IMR-90 (cell line): ENCODE data around the gene MRPL57. TPM values are rescaled to one million over a fixed set of nuclear protein-coding genes. Genes with fewer than 3 reads are reported as not detected.

Source experiments
- ATAC-seq: fragments of 200-7000 bp; cut with Tn5 transposase; 2 replicates; pipeline ENCODE4 v1.9.1; 2020; ENCODE audit warnings: low read depth, mild to moderate bottlenecking, moderate library complexity
- BruUV-seq: library from RNA; stranded (reverse); fragments of 400-500 nt; replicated peaks from 2 replicates; lab custom pipeline; 2021; lab: Mats Ljungman, UMichigan
- CTCF ChIA-PET: fragments of 300-600 bp; formaldehyde crosslinking; extraction: SDS; loops from one replicate; lab custom pipeline; 2021; ENCODE audit warnings: antibody characterized with exemption; lab: Yijun Ruan, JAX
- POLR2A ChIA-PET: fragments of 300-600 bp; sonication (Branson Sonifier 250); formaldehyde crosslinking; loops from one replicate; lab custom pipeline; 2022; ENCODE audit warnings: antibody characterized with exemption; ENCODE audit not compliant: unreplicated experiment; lab: Charles Lee
- DNase-seq: peaks from one replicate; pipeline ENCODE4 v3.0.0; 2013
- H2AFZ ChIP-seq: replicated peaks from 2 replicates; pipeline ENCODE3; 2013; ENCODE audit warnings: low read length, mild to moderate bottlenecking; ENCODE audit not compliant: poor library complexity
- H2AK5ac ChIP-seq: 2 replicates; pipeline ENCODE4 v1.6.1; 2013; ENCODE audit warnings: low read depth, low read length, inconsistent platforms
- H2AK9ac ChIP-seq: replicated peaks from 2 replicates; pipeline ENCODE3; 2013; ENCODE audit warnings: mild to moderate bottlenecking, low read depth, low read length, moderate library complexity; ENCODE audit not compliant: poor library complexity
- H2BK120ac ChIP-seq: 2 replicates; pipeline ENCODE4 v1.6.1; 2013; ENCODE audit warnings: low read depth, low read length, inconsistent platforms
- H2BK15ac ChIP-seq: 3 replicates; pipeline ENCODE4 v1.6.1; 2013; ENCODE audit warnings: low read depth, low read length, inconsistent platforms
- H2BK20ac ChIP-seq: 2 replicates; pipeline ENCODE4 v1.6.1; 2013; ENCODE audit warnings: low read depth, mild to moderate bottlenecking, inconsistent platforms, low read length, moderate library complexity
- H2BK5ac ChIP-seq: 2 replicates; pipeline ENCODE4 v1.6.1; 2013; ENCODE audit warnings: mild to moderate bottlenecking, low read depth, low read length, inconsistent platforms; ENCODE audit not compliant: poor library complexity, severe bottlenecking
- H3K14ac ChIP-seq: replicated peaks from 2 replicates; pipeline ENCODE4 v1.6.1; 2013; ENCODE audit warnings: low read depth, low read length, inconsistent platforms
- H3K18ac ChIP-seq: 2 replicates; pipeline ENCODE4 v1.6.1; 2013; ENCODE audit warnings: low read depth, low read length, control low read depth
- H3K23ac ChIP-seq: 2 replicates; pipeline ENCODE4 v1.6.1; 2013; ENCODE audit warnings: low read depth, low read length, inconsistent platforms
- H3K27ac ChIP-seq: 2 replicates; pipeline ENCODE4 v1.5.1; 2013; ENCODE audit warnings: mild to moderate bottlenecking, control low read depth, low read length; ENCODE audit not compliant: insufficient read depth
- H3K27me3 ChIP-seq: 2 replicates; pipeline ENCODE4 v1.6.1; 2013; ENCODE audit warnings: low read length; ENCODE audit not compliant: control insufficient read depth, insufficient read depth
- H3K36me3 ChIP-seq: 2 replicates; pipeline ENCODE4 v1.6.1; 2013; ENCODE audit warnings: low read length, mixed read lengths; ENCODE audit not compliant: control insufficient read depth, insufficient read depth
- H3K4ac ChIP-seq: 2 replicates; pipeline ENCODE4 v1.6.1; 2013; ENCODE audit warnings: low read depth, low read length, inconsistent platforms
- H3K4me1 ChIP-seq: 2 replicates; pipeline ENCODE4 v1.6.1; 2013; ENCODE audit warnings: low read length, mixed read lengths; ENCODE audit not compliant: control insufficient read depth, insufficient read depth
- H3K4me2 ChIP-seq: 2 replicates; pipeline ENCODE4 v1.6.1; 2013; ENCODE audit warnings: low read depth, mild to moderate bottlenecking, control low read depth, low read length, moderate library complexity
- H3K4me3 ChIP-seq: 2 replicates; pipeline ENCODE4 v1.5.1; 2013; ENCODE audit warnings: low read depth, mild to moderate bottlenecking, control low read depth, low read length, moderate library complexity; ENCODE audit not compliant: insufficient read depth
- H3K56ac ChIP-seq: 2 replicates; pipeline ENCODE4 v1.6.1; 2013; ENCODE audit warnings: low read length, inconsistent platforms; ENCODE audit not compliant: insufficient read depth; ENCODE audit errors: extremely low read depth
- H3K79me1 ChIP-seq, 2 experiments: 2 replicates each; pipeline ENCODE4 v1.6.1; 2013; ENCODE audit warnings: low read length in 2 of 2, inconsistent platforms in 1 of 2, low read depth in 1 of 2
- H3K9ac ChIP-seq: 2 replicates; pipeline ENCODE4 v1.6.1; 2013; ENCODE audit warnings: low read depth, low read length, control low read depth
- H3K9me1 ChIP-seq: 2 replicates; pipeline ENCODE4 v1.6.1; 2013; ENCODE audit warnings: low read length, inconsistent platforms; ENCODE audit not compliant: insufficient read depth
- H3K9me3 ChIP-seq: 2 replicates; pipeline ENCODE4 v1.6.1; 2013; ENCODE audit warnings: low read length; ENCODE audit not compliant: control insufficient read depth, insufficient read depth
- H4K20me1 ChIP-seq: 2 replicates; pipeline ENCODE4 v1.6.1; 2013; ENCODE audit warnings: low read length, inconsistent platforms; ENCODE audit not compliant: insufficient read depth
- H4K5ac ChIP-seq: 2 replicates; pipeline ENCODE4 v1.6.1; 2013; ENCODE audit warnings: mild to moderate bottlenecking, low read depth, low read length, control low read depth
- H4K8ac ChIP-seq, 2 experiments: 2 replicates each; pipeline ENCODE4 v1.6.1; 2013; ENCODE audit warnings: low read depth in 2 of 2, low read length in 2 of 2, control low read depth in 1 of 2, inconsistent platforms in 1 of 2
- H4K91ac ChIP-seq: 2 replicates; pipeline ENCODE4 v1.6.1; 2013; ENCODE audit warnings: low read depth, low read length, inconsistent platforms; ENCODE audit not compliant: insufficient read depth
- MAFK ChIP-seq: IDR thresholded peaks from 2 replicates; pipeline ENCODE4 v1.6.1; 2012; ENCODE audit warnings: low read depth, low read length, improper control_type of control experiment
- NFE2L2 ChIP-seq: fragments of 150-350 bp; IDR thresholded peaks from 2 replicates; pipeline ENCODE4 v1.6.1; 2016; ENCODE audit warnings: low read depth, mild to moderate bottlenecking, low read length
- RCOR1 ChIP-seq: IDR thresholded peaks from 2 replicates; pipeline ENCODE4 v1.6.1; 2012; ENCODE audit warnings: mild to moderate bottlenecking, low read length, improper control_type of control experiment; ENCODE audit not compliant: insufficient replicate concordance
- USF2 ChIP-seq: fragments of 150-350 bp; IDR thresholded peaks from 2 replicates; pipeline ENCODE4 v1.6.1; 2017; ENCODE audit warnings: mild to moderate bottlenecking, antibody characterized with exemption, low read length, low read depth
- WGBS, 2 experiments: methylation state at CpG; one replicate each; pipeline versions ENCODE4 v1.1.5 to v1.1.7; 2013; ENCODE audit warnings: missing lambda C conversion rate in 2 of 2; ENCODE audit not compliant: insufficient read length in 1 of 2; ENCODE audit errors: extremely low coverage in 2 of 2; 5-methylcytosine and 5-hydroxymethylcytosine counted together
- dilution Hi-C: fragments of 300-500 bp; cut with HindIII; formaldehyde crosslinking; loops from one replicate; pipeline ENCODE4 v1.14.3; 2018; ENCODE audit warnings: low sequenced_read_pairs; ENCODE audit not compliant: unreplicated experiment
- in situ Hi-C: fragments of 300-500 bp; cut with MboI; formaldehyde crosslinking; loops from 3 replicates; pipeline ENCODE4 v1.14.3; 2019; ENCODE audit warnings: low sequenced_read_pairs, inconsistent platforms, mixed read lengths
- intact Hi-C: fragments of 100-400 bp; cut with micrococcal nuclease; formaldehyde crosslinking; loops from 2 replicates; pipeline ENCODE4 v1.10.0; 2022
- polyA plus RNA-seq, 3 experiments: library from polyadenylated mRNA; depleted of rRNA; stranded (reverse); fragments of >200 nt; gene quantifications; 2 replicates each; pipeline ENCODE4 v1.2.3, GENCODE V29; 2012; ENCODE audit warnings: low replicate concordance in 1 of 3
- total RNA-seq: library from RNA; depleted of rRNA; stranded (reverse); fragments of >200 nt; gene quantifications from 2 replicates; pipeline ENCODE4 v1.2.3, GENCODE V29; 2012

MRPL57 gene
- total and polyA plus RNA-seq, 2 of the 4 experiments (the other 2 are of a cell fraction): 7.0 to 8.0 TPM

- Histone ChIP-seq H3K9me3 (no peaks in the 10 kb centered on the region), H3K36me3 (peaks cover 15% of the 10 kb centered on the region), H4K20me1 (0 out of 2 replicates have a peak, but pooled peaks cover 3% of the 10 kb centered on the region), H2BK5ac (no peak overlapping the region), H3K4me3 (no peak overlapping the region), H3K4ac (no peak overlapping the region), H3K14ac (no peak overlapping the region), H3K79me1 (peaks cover 9% of the 10 kb centered on the region in 2 experiments; a peak in 2 of 4 replicates), H2AK5ac (no peak overlapping the region), H4K8ac (no peak overlapping the region), H4K91ac (no peak overlapping the region), H2BK120ac (no peak overlapping the region), H2AK9ac (no peak overlapping the region), H3K9me1 (peaks cover 3% of the 10 kb centered on the region; the same call in 1 of the 2 replicates), H2BK15ac (no peak overlapping the region), H3K4me2 (no peak overlapping the region), H4K5ac (no peak overlapping the region), H2BK20ac (no peak overlapping the region), H3K27me3 (no peaks in the 10 kb centered on the region), H3K27ac (no peak overlapping the region), H3K9ac (no peak overlapping the region), H3K18ac (no peak overlapping the region), H3K23ac (no peak overlapping the region), H2AFZ (no peak overlapping the region), H3K4me1 (peaks cover 6% of the 10 kb centered on the region; the same call in 1 of the 2 replicates), H3K56ac (no peak overlapping the region)
- BruUV-seq: no TSS peak
- dilution Hi-C loops: no loop called here
- ChIA-PET POLR2A (interaction anchor here (0.5 kb wide), 1 partner anchor 230 kb away, joined by 6 read pairs; no protein-coding TSS in a partner anchor), CTCF (interaction anchor here (0.8 kb wide), 1 partner anchor 712 kb away, joined by 3 read pairs; no protein-coding TSS in a partner anchor)
- in situ Hi-C loops: no loop called here
- TF ChIP-seq RCOR1: no peak
- peak; percentile 25; the same call in 1 of the 2 replicates for TF ChIP-seq MAFK
- no peak for TF ChIP-seq USF2
- peak; percentile 75 for TF ChIP-seq NFE2L2
- WGBS, 2 experiments: no CpG with 5 or more reads among the region's 1 CpG
- ATAC-seq (peak; percentile 58; the same call in 1 of the 2 replicates), DNase-seq (no peak)
- intact Hi-C loops: no loop called here
These were observed 26.4 kb upstream of the MRPL57 start for GRCh38 chr13:21150013-21150412.
